Stimulated activated CD4-positive, alpha-beta T cell treated with anti-CD3 and anti-CD28 coated beads, Interleukin-2, amount 100 ng/mL, for 4 hours (primary cell): ENCODE results near the gene FMN1.

ENCODE experiments used
- DNase-seq: peaks from one replicate; pipeline ENCODE4 v3.0.0-alpha.2; 2020; ENCODE audit warnings: low read depth

FMN1 gene

DNA sequence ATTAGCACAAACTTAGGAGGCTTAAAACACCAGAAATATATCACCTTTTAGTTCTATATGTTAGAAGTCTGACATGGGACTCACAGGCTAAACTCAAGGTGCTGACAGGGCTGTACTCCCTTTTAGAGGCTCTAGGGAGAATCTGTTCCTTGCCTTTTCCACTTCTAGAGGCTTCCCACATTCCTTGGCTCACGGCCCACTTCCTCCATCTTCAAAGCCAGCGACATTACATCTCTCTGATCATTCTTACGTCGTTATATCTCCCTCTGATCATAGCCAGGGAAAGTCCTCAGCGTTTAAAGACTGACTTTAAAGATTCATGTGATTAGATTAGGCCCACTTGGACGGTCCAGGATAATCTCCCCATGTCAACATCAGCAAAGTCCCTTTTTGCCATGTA lies 310.4 kb downstream of the FMN1 start:
- DNase-seq = no peak

DNA sequence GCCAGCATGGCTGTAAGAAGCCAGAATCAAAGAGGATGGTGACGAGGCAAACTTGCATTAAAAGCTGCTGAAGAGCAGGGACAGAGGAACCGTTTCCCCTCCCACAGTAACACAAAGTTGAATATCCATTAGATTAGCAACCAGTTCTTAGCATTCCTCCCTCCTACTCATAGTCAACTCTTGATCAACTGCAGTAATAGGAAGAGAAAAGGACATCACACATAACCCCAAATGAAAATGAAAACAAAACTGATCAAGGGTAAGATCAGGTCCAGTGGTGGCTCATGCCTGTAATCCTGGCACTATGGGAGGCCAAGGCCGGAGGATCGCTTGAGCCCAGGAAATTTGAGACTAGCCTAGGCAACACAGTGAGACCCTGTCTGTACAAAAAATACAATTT lies 311.6 kb downstream of the FMN1 start:
- DNase-seq = no peak

DNA sequence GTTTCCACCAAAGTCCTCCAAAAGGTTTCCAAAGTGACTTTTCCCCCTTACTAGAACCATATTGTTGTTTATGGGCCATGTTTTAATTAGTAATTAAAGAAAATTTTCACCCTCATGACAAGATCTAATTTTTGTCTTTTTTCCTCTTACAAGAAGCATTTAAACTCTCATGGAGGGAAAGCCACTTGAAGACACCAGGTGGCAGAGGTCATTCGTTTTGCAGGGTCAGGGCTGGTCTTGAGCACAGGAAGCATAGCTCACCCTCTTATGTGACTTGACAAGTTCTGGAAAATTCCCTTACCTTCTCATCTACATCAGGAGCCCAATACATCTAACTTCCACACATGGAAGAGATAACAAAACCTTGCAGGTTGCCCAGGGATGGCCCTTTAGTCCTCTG lies 313.0 kb downstream of the FMN1 start:
- no peak for DNase-seq

DNA sequence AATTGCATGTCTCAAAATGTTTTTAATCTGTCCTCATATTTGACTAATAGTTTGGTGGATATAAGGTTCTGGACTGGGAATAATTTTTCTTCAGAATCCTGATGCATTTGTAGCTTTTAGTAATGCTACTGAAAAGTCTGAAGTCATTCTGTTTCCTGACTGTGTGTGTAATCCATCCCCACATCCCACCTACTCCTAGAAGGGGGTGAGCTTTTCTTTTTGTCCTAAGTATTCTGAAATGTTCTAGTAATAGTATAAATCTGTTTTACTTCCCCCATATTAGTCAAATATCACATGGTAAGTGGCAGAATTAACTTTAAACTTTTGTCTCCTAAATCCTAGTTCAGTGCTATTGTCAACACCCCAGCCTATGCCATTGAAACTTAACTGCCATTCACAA lies 313.9 kb downstream of the FMN1 start:
- no peak for DNase-seq

DNA sequence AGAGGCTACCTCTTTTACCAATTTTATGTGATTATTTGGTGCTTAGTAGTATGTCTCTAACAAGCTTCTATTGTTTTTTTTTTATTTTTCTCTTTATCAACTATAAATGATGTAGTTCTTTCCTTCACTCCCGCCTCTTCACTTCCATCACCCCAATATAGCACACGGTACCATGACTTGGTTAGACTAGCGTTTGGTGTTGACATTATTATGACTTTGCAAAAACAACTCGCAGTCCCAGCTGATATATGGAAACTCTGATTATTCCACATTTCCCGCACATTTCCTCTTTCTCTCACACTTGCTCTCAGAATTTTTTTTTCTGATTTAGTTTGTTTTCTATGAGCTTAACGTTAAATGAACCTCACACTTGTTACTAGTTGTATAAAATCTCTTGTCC lies 314.5 kb downstream of the FMN1 start:
- no peak for DNase-seq

DNA sequence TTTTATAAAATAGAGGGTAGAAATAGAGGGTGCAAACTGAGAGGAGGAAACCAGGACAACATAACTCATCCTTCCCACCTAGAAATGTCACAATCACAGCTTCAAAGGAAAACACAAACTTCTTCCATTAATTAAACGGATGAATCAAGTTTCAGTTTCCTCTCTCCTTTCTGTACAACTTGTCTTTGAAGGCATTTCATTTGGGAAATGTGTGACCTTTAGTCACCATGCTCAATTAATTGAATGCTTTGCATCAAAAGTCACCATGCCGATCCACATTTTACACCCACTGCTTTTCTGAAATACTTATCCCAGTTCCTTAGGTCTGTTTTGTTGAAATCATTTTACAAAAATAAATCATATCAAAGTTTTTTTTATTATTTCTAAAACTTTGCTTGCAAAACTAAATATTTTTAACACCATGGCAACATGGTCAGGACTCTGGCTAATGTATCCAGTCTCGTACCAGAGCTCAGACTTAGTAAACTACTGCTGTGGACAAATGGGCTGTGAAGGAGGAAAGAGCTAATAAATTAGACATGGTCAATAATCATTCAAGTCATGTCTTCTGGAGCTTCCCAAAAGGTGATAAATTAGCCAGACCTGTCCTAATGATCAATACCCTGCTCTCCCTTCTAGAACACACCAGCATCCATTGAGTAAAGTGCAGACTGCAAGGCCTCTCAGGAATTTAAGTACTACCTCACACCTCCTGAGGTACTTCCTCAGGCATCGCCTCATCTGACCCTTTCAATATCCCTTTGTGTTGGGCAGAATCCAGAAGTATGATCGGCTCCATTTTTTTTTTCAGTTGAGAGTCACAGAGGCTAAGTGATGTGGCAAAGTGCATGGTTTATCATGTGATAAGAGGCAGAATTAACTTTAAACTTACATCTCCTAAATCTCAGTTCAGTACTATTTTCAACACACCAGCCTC lies 315.4 kb downstream of the FMN1 start:
- DNase-seq = no peak

DNA sequence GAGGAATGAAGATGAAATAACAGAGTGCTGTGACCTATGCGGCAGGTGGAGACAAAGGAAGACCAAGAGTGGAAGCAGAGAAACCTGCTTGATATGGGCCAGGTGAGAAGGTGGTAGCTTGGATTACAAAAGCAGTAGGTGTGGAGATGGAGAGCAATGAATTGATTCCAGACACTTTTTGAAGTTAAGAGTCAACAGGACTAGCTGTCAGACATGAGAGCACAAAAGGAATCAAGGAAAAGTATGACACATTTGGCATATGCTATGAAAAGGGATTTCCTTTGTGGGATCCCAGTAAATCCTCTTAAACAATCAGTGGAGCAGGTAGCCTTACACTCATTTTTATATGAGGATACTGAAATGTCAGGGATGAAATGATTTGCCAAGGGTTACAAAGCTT lies 316.2 kb downstream of the FMN1 start:
- no peak for DNase-seq

DNA sequence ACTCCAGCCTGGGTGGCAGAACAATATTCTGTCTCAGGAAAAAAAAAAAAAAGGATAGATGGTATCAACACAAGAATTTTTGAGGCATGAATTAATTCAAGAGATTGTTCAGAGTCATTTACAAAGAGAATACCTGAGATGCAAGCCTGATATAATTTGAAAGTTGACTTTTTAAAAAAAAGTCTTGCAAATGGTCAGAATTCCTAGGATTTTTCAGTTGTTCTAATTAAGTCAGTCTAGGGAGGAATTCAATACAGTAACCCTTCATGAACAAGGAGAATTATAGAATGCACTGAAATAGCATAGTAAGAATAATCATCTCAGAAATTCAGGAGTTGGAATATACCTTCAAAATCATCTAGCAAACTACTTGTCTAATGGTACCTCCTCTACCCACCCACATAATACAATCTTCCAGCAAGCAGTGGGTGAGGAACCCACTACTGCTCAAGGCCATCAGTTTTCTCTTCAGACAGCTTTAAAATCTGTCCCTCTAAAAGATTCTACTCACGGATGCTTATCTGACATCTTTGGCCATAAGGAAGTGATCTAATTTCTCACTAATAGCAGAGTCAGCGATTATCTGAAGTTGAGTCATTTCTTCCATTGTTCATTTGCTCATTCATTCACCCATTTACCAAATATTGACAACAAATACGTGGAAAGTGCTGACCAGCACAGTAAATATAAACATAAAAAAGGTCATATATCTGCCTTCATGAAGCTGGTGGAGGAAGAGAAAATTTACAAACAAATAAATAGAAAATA lies 317.1 kb downstream of the FMN1 start:
- DNase-seq = no peak

DNA sequence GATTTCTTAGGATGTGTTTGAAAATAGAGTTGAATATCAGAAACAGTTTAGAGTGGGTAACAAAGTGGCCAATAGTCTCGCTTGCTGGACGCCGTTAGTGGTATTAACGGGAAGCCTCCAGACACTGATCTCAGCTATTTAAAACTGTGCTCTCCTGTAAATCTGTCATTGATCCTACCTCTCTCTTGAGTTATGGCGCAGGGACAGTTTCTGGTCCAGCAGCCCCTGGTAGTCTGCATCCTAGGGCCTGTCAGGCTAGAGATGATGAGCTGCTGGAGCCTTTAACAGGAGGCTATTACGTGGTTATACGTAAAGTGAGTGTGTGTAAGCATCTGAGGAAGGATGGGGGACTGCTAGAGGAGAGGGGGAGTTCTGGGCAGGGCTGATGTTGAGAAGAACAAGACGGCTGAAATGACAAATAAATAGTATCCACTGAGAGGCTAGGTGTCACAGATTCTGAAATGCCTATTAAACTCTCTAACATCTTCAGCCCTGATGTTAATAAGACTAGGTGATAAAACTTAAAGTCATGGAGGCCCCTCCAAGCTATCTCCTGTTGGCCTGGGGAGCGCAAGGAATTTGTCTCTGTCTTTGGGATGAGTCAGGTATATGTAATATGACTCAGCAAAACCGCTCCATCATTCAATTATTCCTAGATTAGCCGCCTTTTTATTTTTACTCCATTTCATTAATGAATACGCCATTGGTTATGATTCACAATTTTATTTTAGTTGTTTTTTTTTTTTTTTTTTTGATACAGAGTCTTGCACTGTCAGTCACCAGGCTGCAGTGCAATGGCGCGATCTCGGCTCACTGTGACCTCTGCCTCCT lies 321.0 kb downstream of the FMN1 start:
- DNase-seq = no peak

DNA sequence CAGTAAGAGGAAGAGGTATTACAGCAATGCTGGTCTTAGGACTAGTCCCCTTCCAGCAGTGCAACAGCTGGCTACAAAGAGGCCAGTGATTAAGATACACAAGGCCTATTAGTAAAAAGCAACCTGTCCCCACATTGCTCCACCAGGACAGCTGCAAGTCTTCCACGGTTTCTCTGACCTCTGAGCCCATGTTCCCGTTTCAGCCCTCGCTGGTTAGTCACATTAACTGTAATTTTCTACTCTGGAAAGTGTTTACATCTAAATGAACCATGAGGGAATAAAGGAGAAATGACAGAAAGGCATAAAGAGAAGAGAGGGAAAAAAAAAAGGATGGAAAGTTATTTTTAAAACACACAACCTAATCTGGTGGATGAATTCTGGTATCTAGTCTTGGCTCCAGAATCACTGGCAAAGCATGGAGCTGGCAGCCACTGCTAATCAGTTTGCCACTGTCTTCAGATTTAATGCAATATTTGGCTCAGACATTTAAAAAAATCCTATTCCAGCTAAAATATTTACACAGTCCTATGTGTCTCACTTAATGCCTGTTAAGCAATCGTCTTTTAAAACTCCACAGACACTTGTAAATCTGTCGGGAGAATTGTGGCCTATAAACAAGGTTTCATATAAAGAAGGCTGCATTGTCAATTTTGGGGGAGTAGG lies 321.8 kb downstream of the FMN1 start:
- no peak for DNase-seq

DNA sequence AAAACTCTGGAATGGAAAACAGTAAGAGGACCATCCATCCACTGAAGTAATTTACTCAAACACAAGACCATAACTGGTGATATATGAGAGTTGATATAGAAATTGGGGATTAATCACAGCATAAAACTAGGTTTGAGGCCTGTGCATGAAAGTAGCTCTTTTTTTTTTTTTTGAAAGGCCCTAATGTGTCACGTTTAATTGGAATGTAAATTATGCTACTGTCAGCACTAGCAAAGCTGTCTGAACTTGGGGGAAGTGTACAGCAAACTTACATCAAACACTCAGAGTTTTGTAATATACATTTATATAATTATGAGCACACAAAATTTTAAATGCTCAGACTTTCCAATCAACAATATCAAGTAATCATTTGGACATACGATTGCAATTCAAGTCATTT lies 322.6 kb downstream of the FMN1 start:
- DNase-seq = no peak

DNA sequence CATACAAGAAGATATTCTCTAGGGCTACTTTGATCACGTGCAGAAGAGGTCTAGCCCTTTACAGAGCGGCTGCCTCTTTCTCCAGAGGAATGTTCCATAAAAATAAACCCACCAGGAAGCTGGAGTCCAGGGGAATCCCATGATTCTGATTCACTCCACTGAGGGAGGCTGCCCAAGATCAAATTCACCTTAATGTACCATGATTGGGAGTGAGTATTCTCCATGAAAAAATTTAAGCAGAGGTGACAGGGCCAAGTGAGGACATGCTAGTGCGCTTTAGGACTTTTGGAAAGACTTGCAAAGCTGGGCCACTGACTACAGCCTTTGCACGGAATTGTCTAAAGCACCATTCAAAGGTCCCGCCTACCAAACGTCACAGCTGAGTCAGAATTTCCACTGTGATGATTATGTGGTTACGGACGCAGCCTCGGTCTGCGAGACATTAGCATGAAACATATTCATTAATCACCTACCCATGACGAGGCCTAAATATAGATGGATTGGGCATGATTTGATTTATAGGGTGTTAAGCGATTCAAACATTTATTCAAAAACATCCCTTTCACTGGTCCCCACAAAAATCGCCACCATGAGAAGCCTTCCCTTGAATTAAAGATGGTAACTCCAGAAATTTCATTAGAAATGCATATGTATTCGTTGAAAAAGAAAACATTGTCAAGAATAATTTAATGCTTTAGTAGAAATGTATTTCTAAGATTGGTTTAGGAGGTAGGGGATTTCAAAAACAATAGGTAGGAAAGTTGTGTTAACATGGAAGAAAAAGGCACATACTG lies 324.1 kb downstream of the FMN1 start:
- no peak for DNase-seq

DNA sequence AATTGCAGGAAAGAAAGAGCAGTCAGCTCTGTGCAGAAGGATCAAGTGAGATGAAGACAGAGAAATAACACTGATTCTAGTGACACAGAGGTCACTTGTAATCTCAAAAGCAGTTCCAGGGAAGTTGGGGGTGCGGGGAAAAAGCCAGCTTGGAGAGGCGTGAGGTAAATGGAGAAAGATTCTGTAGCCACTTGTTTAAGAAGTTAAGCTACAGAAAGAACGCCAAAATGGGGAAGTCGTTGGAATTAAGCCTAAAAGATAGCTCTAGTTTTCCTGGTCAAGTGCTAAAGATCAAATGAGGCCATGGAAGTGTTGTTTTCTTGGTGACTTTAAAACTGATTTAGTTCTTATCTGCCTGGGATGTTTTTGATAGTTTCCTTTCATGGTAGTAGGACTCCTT lies 324.7 kb downstream of the FMN1 start:
- DNase-seq = no peak

DNA sequence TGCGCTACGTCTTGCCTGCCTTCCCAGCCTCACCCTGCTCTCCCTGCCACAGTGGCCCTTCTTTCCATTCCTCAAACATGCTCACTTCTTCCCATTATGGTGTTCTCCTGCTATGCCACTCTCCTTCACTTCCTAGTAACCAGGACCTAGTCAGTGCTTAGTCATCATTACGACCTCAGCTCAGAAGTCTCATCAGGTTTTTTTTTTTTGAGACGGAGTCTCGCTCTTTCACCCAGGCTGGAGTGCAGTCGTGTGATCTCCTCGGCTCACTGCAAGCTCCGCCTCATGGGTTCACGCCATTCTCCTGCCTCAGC lies 327.2 kb downstream of the FMN1 start:
- no peak for DNase-seq

DNA sequence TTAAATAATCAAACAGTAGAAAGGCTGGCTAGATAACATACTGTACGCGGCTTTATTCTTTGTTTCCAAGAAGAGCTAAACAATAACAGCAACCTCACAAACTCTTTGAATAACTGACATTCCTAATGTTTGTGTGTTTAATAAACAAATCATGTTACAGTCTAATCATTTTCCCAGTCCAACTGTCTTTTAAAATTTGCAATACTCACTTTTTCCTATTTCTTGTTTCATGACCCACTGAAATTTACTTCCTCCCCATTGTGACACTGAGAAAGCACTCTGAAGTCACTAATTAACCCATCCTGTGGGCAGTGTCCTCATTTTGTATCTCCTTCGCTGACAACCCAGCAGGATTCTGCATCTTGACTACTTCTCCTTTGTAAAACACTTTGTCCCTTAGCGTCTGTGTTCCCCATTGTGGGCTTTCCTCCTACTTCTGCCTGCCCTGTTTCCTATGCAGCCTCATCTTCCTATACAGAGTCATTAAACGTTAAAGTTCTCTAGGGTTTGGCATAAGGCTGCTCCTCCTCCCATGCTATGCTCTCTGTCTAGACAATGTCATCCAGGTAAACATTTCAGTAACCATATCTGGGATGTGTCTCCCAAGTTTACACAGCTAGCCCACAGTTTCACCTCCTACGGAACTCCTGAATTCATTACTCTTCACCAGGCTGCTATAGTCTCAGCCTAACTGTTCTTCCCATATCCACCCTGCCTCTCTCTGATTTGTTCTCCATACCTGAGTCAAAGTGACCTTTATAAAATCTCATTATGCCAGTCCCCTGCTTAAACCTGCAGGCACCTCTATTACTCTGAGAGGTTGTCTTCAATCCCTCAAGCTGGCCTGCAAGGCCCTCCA lies 327.8 kb downstream of the FMN1 start:
- no peak for DNase-seq

DNA sequence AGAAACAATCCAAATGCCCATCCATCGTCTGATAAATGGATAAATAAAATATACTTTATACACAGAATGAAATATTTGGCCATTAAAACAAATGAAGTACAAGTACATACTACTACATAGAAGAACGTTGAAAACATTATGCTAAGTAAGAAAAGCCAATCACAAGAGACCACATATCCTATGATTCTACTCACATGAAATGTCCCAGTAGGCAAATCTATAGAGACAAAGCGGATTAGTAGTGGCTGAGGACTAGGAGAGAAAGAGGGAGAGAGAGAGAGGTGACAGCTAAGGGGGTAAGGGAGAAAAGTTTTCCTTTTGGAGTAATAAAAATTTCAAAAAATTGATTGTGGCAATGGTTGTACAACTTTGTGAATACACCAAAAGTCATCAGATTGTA lies 329.7 kb downstream of the FMN1 start:
- no peak for DNase-seq

DNA sequence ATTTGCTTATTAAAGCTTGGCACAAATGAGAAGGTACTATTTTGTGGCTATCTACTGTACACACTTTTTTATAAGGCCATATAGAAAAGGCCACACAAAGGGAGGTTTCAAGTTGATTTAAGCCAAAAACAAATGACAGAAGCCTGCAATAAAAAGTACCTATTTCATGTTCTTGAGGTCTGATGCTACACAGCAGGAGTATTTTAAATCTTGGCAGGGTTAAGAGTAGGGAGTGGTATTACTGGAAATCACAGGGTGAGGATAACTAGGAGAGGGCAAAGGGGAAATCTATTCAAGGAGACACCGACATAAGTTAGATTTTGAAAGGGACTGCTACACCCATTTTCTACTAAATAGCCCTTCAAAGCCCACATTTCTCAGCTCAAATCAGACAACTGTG lies 330.5 kb downstream of the FMN1 start:
- DNase-seq = no peak

DNA sequence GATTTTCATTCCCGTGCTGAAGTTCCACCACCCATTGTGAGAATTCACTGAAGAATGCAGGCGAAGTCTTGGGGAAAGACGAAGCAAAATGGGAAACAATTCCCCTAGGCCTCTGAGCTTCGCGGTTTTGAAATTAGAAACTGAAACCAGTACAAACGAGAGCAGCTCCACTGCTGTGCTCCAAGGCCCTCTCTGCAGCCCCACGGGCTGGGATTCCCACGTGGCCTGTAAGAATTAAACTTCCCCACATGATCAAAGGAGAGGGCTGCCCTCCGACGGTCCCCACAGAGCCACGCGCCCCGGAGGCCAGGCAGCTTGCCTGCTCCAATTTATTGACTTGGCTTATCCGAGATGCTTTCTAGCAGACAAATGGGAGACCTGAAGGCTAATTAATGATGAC lies 332.8 kb downstream of the FMN1 start:
- no peak for DNase-seq

DNA sequence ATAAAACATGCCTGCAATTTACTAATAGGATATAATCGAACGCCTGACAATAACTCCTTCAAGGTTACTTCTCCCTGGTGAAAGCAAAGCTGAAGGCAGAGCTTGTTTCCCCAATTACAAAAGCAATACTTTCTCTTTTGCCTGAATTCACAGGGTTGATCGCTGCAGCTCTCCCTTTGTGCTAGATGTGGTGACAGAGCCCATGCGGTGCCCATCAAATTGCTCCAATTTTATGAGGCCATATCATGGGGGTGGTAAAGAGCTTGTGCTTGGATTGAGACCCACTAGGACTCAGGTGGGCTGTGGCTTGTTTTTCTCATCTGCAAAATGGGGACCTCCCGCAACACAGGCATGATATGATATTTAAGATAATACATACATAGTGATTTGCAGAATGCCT lies 333.3 kb downstream of the FMN1 start:
- DNase-seq = no peak

DNA sequence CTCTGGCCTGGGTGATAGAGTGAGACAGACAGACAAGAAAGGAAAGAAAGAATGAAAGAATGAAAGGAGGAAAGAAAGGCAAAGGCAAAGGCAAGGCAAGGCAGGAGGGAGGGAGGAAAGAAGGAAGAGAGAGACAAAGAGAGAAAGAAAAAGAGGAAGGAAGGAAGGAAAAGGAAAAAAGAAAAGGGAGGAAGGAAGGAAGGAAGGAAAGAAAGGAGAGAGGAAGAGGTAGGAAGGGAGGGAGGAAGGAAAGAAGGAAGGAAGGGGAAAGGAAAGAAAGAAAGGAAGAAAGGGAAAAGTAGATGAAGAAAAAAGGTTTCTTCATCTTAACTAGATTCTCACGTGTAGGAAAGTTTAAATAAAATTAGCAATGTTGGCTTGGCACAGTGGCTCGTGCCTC lies 334.5 kb downstream of the FMN1 start:
- no peak for DNase-seq
